GM19240 (cell line): ENCODE measurements around the gene GRWD1.

Experiments
- DNase-seq: peaks from one replicate; pipeline ENCODE4 v3.0.0; 2011; ENCODE audit warnings: low spot score; ENCODE audit not compliant: insufficient read length

The GRWD1 gene

DNA sequence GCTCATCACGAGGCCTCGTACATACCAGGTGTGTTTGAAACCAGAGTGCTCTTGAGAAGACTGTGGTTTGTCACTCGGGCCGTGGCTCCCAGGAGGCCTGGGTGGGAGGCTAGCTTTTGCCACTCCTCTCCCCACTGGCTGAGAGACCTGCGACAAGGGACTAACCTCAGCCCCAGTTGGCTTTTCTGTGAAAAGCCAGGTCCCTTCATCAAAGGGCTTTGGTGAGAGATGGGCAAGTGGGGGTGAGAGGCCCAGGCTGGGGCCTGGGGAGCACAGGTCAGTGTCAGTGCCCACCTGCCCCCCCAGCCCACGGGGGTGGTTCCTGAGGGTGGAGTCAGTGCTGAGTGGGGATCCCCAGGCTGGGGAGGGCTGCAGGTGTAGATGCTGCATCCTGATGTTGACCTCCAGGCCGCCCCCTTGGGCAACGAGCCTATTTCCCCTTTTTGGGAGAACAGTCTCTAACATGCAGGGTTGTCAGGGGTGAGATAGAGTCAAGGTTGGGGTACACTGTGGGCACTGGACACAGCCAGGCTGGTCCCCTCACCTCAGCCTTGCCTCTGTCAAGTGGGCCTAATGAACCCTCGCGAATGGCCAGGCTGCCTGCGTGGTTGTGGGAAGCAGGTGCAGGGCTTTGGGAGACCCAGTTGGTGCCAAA is 10.3 kb downstream of the GRWD1 start:
- no peak for DNase-seq

- no peak for DNase-seq
Observed at GRCh38 chr19:48456864-48457263, 11.1 kb downstream of the GRWD1 start.

DNA sequence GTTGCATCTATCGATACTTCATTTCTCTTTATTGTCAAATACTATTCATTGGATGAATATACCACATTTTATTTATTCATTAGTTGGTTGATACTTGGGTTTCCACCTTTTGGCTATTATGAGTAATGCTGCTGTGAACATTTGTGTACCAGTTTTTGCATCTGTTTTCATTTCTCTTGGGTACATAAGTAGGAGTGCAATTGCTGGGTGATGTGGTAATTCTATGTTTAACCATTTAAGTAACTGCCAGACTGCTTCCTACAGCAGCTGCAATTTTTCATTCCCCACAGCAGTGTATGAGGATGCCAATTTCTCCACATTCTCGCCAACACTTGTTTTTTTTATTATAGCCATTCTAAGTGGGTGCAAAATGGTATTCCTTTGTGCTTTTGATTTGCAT is 12.2 kb downstream of the GRWD1 start:
- DNase-seq: no peak

GRCh38 chr19:48461651-48461981 is 15.8 kb downstream of the GRWD1 start:
- no peak for DNase-seq

DNA sequence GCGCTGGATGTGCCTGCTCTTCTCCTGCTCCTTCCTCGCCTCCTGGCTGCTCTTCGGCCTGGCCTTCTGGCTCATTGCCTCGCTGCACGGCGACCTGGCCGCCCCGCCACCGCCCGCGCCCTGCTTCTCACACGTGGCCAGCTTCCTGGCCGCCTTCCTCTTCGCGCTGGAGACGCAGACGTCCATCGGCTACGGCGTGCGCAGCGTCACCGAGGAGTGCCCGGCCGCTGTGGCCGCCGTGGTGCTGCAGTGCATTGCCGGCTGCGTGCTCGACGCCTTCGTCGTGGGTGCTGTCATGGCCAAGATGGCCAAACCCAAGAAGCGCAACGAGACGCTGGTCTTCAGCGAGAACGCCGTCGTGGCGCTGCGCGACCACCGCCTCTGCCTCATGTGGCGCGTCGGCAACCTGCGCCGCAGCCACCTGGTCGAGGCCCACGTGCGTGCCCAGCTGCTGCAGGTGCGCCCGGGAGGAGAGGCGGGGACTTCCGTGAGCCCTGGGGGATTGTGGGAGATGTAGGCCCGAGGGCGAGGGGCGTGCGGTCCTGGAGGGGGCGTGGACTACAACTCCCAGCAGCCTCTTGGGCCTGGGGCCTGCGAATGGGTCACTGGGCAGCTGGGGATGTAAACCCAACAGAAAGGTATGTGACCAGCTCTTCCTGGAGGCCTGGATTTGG is 16.3 kb downstream of the GRWD1 start:
- DNase-seq: no peak

- DNase-seq: no peak
Observed at GRCh38 chr19:48465215-48465614, 19.4 kb downstream of the GRWD1 start.

DNA sequence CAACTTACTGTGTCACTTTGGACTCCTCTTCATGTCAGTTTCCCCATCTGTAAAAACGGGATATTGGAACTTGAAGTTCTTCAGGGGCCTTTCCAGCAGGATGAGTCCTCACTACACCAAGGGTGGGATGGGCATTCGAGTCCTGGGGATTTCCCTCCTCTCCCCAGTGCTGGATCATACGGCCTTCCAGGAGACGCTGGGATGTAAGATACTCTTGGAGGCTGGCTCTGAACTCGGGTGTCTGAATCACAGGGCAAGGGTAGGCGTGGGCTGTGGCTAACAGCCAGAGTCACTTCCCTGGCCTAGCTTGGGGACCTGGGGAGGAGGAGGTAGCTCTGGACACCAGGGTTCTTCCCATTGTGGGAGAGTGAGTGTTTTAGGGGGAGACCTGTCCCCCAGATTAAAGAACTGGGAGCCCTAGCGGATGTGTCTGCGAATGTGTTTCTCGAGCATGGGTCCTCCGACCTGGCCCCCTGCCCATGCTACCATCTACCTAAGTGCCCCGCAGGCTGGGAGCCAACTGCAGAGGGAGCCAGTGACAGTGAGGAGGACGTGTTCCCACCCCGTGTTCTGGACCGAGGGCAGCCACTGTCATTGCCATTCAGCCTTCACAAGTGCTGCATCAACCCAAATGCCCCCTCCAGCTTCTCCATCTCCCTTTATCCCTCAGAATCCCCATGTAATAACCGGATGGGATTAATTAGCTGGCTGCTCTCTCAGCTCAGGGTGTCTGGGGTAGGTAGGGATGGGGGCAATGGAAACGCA is 21.0 kb downstream of the GRWD1 start:
- no peak for DNase-seq

DNA sequence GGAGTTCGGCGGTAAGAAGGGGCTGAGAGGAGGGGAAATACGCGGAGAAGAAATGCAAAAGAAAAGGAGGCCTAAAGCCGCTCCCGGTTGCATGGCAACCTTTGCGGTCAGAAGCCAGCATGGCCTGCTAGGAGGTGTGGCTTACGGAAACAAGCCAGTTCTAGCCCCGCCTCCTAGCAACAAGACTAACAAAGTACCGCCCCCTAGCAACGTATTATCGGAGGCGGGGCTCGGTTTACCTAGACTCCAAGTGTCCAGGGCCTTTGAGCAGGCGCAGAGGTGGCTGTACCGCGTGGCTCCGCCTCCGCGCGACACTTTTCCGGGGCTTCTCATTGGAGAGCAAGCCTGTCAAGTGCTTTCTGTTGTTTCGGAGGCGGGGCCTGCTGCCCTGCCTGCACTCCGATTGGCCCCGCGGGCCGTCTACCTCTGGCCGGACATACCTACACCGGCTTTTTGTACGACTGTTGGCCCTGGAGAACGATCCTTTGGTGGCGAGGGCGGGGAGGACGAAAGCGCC is 23.0 kb downstream of the GRWD1 start:
- DNase-seq: peak; percentile 96

GRCh38 chr19:48469289-48469881 is 23.6 kb downstream of the GRWD1 start, which contains the start of gene CYTH2:
Gene CYTH2, plus strand, starts transcription at chr19:48469369. Its CDS starts 139 bp downstream, at chr19:48469508.
- no peak for DNase-seq

DNA sequence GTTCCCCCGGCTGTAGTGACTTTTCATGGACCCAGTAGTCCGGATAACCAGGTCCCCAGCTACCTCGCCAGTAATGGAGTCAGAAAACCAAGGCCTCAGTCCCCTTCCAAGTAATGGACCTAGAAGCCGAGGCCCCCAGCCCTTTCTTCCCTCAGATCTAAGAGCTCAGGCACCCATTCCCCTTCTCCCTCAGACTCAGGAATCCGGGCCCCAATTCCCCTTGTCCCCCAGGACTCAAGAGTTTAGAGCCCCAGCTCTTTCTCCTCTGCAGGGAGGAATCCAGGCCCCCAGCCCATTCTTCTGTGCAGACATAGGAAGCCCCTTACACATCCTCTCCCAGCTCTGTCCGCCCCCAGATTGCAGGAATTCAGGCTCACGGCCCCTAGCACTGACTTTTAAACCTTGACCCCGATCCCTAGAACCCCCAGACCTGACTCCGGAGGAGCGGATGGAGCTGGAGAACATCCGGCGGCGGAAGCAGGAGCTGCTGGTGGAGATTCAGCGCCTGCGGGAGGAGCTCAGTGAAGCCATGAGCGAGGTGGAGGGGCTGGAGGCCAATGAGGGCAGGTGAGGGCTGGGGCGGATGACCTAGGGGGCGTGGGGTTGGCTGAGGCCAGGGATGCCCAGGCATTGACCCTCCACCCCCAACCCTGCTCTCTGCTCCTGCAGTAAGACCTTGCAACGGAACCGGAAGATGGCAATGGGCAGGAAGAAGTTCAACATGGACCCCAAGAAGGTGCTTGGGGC is 24.3 kb downstream of the GRWD1 start:
- DNase-seq: no peak

DNA sequence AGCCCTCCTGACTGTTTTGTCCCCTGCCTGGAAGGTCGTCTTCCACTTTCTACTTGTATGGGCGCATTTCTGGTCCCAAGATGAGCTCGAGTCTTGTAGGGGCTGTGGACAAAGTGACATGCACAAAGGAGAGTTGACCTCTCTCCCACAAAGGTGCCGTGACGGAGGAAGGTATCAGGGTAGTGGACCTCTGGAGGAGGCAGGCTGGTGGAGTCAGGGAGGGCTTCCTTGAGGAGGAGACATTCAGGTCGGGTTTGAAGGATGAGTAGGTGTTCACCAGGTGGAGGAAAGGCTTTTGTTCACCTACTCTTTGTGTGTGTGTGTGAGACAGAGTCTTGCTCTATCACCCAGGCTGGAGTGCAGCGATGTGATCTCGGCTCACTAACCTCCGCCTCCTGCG is 25.1 kb downstream of the GRWD1 start:
- DNase-seq: no peak

- DNase-seq: no peak
Observed at GRCh38 chr19:48471836-48472235, 26.1 kb downstream of the GRWD1 start.

GRCh38 chr19:48473161-48473966 is 27.6 kb downstream of the GRWD1 start:
- DNase-seq: no peak

DNA sequence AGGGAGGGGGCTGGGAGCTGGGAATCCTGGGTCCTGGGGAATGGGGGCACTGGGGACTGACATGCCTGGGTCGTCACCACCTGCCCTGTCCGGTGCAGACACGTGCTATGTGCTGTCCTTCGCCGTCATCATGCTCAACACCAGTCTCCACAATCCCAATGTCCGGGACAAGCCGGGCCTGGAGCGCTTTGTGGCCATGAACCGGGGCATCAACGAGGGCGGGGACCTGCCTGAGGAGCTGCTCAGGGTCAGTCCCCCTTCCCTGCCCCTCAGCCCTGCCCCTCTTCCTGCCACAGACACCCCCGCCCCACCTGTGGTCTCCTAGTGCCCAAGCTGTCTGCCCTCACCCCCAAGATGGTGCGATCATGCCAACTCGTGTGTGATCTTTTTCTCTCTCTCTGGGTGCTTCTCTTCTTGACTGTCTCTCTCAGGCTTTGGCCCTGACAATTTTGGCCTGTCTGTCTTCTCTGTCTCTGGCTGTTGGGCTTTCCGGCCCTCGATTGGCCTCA is 28.4 kb downstream of the GRWD1 start:
- no peak for DNase-seq

- DNase-seq: no peak
Observed at GRCh38 chr19:48475369-48476068, 29.7 kb downstream of the GRWD1 start.

- no peak for DNase-seq
Observed at GRCh38 chr19:48476176-48476575, 30.4 kb downstream of the GRWD1 start.

- no peak for DNase-seq
Observed at GRCh38 chr19:48477067-48477685, 31.4 kb downstream of the GRWD1 start.

- DNase-seq: no peak
Observed at GRCh38 chr19:48477698-48478338, 32.0 kb downstream of the GRWD1 start.
